Measurements from ENCODE around the gene WASHC4.
A peak's percentile ranks its signal among the peaks of the same experiment; 100 is the strongest.
"Not testable (repeated sequence)": the region's sequence is repeated elsewhere in the genome, so short reads cannot be mapped to it uniquely, and the experiment has no call there.

Gene WASHC4

DNA sequence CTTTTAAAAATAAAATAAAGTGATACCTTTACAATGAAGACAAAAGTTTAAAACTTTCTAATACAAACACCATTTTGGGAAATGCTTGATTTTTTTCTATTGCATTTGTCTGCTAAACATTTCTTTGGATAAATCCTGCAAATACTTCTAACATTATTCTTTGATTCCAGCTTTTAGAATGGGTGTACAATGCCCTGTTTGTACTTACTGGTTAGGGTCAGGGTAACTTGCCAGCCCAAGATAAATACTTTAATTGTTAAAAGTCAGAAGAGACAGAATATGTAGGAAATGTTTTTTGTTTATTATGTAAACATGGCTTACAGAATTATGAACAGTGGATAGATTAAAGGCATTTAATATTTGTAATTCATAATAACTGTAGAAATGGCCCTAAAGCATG lies 60.5 kb downstream of the WASHC4 start:
- Mint-ChIP-seq H3K9me3 (ENCODE audit: low read depth) (no peaks in the 10 kb centered on the region), H3K4me3 (no peak overlapping the region), H3K36me3 (no peaks in the 10 kb centered on the region), H3K27ac (no peak overlapping the region), H3K27me3 (no peaks in the 10 kb centered on the region), H3K4me1 (ENCODE audit: low read depth) (no peaks in the 10 kb centered on the region)

DNA sequence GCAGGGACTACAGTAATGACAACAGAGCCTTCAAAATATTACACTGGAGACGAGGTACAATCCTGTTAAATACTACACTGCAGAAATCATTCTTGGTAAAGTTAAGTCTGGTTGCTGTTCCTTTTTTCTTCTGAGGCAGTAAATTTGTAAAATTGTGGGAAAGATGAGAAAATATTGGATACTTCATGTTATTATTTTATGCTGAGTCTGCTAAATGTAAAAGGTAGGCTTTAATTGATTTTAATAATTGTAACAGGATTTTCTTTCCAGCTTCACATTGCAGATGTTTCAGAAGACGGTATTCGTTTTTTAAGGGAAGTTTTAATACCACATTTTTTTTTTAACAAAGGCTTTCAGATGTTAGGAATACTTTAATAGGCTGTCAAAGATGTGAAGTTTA lies 62.6 kb downstream of the WASHC4 start:
- no peak overlapping the region for H3K4me3 Mint-ChIP-seq
- no peaks in the 10 kb centered on the region for H3K27me3 Mint-ChIP-seq
- H3K36me3 Mint-ChIP-seq = peaks cover 4% of the 10 kb centered on the region
- H3K9me3 Mint-ChIP-seq (ENCODE audit: low read depth) = no peaks in the 10 kb centered on the region
- no peak overlapping the region for H3K27ac Mint-ChIP-seq
- H3K4me1 Mint-ChIP-seq (ENCODE audit: low read depth) = no peaks in the 10 kb centered on the region

DNA sequence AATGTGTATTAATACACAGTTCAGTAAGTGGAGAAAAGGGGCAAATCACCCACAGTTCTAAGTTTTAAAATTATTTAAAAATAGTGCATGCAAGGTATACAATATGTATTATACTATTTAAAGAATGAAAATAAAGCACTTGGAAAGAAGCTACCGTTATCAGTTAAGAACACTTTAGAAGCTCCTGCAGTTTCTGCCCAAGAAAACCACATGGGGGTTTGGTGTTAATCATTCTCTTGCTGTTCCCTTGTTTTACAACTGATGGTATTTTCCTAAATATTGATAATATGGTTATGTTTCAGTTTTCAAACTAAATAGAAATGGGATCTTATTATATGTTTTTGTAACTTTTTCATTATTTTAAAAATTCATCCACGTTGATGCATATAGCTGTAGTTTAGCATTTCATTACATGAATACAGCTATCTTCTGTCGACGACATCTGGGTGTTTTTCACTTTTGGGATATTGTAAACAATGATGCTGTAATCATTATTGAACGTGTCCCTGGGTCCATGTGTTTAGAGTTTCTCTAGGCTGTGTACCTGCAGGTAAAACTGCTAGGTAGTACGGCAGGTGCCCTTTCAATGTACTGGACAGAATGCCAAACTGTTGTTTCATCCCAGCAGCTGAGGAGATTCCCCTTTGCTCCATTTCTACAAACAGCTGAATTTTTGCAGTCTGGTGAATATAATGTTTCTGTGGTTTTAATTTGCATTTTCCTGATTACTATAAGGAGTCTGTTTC lies 64.3 kb downstream of the WASHC4 start:
- Mint-ChIP-seq H3K27ac (peak overlapping the region; percentile 38), H3K4me1 (ENCODE audit: low read depth) (peaks cover 5% of the 10 kb centered on the region), H3K9me3 (ENCODE audit: low read depth) (no peaks in the 10 kb centered on the region), H3K27me3 (no peaks in the 10 kb centered on the region), H3K36me3 (peaks cover 4% of the 10 kb centered on the region), H3K4me3 (no peak overlapping the region)

DNA sequence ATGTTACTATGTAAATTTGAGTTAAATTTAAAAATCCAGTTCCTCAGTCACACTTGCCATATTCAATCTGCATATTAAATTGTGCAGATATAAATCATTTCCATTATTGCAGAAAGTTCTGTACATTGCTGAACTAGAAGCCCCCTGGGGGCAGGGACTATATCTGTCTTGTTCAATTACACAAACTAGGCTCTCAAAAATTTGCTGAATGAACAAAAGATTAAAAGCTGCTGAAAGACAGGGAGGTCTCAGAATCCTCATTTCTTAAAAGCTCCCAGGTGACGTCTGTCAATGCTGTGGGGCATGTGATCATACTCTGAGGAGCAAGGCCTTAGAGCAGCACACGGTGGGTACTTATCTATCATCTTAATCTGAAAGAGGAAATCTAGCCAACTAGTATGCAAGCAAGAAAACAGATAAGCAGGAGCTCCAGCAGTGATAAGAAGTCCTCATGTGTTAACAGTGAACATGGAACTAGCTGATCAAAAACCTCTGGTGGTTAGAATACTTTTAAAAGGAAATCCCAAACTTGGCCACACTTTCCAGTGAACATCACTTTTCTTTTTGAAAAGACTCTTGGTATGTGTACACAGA lies 68.0 kb downstream of the WASHC4 start:
- H3K4me3 Mint-ChIP-seq = no peak overlapping the region
- H3K27me3 Mint-ChIP-seq = no peaks in the 10 kb centered on the region
- H3K36me3 Mint-ChIP-seq = peaks cover 11% of the 10 kb centered on the region
- peak overlapping the region; percentile 50 for H3K27ac Mint-ChIP-seq
- H3K9me3 Mint-ChIP-seq (ENCODE audit: low read depth) = peaks cover 1% of the 10 kb centered on the region
- peaks cover 5% of the 10 kb centered on the region for H3K4me1 Mint-ChIP-seq (ENCODE audit: low read depth)

DNA sequence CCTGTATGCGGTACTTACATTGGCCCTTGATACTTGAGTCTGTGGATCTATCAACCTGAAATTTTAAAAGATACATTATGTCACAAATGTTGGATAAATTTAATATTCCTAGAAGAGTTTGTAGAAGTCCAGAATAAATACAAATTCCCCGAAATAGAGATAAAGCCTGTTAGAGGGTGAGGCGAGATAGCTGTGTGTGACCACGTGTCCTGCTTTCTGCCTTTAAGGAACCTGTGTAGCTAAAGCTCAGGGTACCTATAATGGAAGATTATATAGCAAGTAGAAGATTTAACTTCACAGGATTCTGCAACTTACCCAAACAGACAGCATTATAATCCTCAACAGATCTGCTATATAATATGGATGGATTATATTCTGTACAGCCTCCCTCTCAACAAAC lies 69.7 kb downstream of the WASHC4 start:
- Mint-ChIP-seq H3K27ac (no peak overlapping the region), H3K4me3 (no peak overlapping the region), H3K36me3 (peaks cover 23% of the 10 kb centered on the region), H3K27me3 (no peaks in the 10 kb centered on the region), H3K9me3 (ENCODE audit: low read depth) (peaks cover 7% of the 10 kb centered on the region), H3K4me1 (ENCODE audit: low read depth) (peaks cover 5% of the 10 kb centered on the region)

DNA sequence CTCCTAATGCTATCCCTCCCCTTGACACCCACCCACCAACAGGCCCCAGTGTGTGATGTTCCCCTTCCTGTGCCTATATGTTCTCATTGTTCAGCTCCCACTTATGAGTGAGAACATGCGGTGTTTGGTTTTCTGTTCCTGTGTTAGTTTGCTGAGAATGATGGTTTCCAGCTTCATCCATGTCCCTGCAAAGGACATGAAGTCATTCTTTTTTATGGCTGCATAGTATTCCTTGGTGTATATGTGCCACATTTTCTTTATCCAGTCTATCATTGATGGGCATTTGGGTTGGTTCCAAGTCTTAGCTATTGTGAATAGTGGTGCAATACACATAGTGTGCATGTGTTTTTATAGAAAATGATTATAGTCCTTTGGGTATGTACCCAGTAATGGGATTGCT lies 71.6 kb downstream of the WASHC4 start:
- H3K4me1 Mint-ChIP-seq (ENCODE audit: low read depth); H3K27me3 Mint-ChIP-seq; H3K4me3 Mint-ChIP-seq: not testable (repeated sequence)
- Mint-ChIP-seq H3K36me3 (peaks cover 38% of the 10 kb centered on the region), H3K9me3 (ENCODE audit: low read depth) (peaks cover 11% of the 10 kb centered on the region), H3K27ac (peak overlapping the region; percentile 34)

DNA sequence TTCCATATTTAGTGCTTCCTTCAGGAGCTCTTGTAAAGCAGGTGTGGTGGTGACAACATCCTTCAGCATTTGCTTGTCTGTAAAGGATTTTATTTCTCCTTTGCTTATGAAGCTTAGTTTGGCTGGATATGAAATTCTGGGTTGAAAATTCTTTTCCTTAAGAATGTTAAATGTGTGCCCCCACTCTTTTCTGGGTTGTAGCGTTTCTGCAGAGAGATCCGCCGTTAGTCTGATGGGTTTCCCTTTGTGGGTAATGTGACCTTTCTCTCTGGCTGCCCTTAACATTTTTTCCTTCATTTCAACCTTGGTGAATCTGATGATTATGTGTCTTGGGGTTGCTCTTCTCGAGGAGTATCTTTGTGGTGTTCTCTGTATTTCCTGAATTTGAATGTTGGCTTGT lies 75.9 kb downstream of the WASHC4 start:
- not testable (repeated sequence) for H3K4me1 Mint-ChIP-seq (ENCODE audit: low read depth)

DNA sequence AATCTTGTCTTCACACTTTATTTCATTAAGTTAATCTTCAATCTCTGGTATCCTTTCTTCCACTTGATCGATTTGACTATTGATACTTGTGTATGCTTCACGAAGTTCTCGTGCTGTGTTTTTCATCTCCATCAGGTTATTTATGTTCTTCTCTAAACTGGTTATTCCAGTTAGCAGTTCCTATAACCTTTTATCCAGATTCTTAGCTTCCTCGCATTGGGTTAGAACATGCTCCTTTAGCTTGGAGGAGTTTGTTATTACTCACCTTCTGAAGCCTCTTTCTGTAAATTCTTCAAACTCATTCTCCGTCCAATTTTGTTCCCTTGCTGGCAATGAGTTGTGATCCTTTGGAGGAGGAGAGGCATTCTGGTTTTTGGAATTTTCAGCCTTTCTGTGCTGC lies 76.4 kb downstream of the WASHC4 start:
- not testable (repeated sequence) for H3K4me1 Mint-ChIP-seq (ENCODE audit: low read depth); H3K4me3 Mint-ChIP-seq; H3K27me3 Mint-ChIP-seq; H3K27ac Mint-ChIP-seq
- peaks cover 11% of the 10 kb centered on the region for H3K9me3 Mint-ChIP-seq (ENCODE audit: low read depth)
- H3K36me3 Mint-ChIP-seq = peaks cover 46% of the 10 kb centered on the region

More for the DNA sequence above, 75.9 kb downstream of the WASHC4 start:
- not testable (repeated sequence) for H3K4me3 Mint-ChIP-seq, H3K27ac Mint-ChIP-seq, H3K27me3 Mint-ChIP-seq
- peaks cover 44% of the 10 kb centered on the region for H3K36me3 Mint-ChIP-seq
- peaks cover 11% of the 10 kb centered on the region for H3K9me3 Mint-ChIP-seq (ENCODE audit: low read depth)

DNA sequence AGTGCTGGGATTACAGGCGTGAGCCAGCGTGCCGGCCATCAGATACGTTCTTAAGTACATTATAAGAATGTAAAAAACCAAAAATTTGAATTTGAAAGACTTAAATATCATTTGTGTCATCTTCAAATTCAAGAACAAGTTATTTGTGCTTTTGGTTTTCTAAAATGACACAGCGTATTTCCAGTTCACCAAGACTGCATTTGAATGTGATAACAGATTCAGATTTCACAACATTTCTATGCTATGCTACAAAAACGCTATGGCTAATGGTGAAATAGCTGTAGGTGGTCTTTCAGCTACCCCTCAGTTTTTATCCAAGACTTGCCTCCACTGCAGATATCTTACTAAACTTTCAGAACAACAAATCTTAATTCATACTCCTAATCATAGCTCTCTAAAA lies 81.8 kb downstream of the WASHC4 start:
- H3K4me3 Mint-ChIP-seq = no peak overlapping the region
- peaks cover 23% of the 10 kb centered on the region for H3K36me3 Mint-ChIP-seq
- no peaks in the 10 kb centered on the region for H3K4me1 Mint-ChIP-seq (ENCODE audit: low read depth)
- H3K27ac Mint-ChIP-seq = peak overlapping the region; percentile 1
- no peaks in the 10 kb centered on the region for H3K27me3 Mint-ChIP-seq
- no peaks in the 10 kb centered on the region for H3K9me3 Mint-ChIP-seq (ENCODE audit: low read depth)

DNA sequence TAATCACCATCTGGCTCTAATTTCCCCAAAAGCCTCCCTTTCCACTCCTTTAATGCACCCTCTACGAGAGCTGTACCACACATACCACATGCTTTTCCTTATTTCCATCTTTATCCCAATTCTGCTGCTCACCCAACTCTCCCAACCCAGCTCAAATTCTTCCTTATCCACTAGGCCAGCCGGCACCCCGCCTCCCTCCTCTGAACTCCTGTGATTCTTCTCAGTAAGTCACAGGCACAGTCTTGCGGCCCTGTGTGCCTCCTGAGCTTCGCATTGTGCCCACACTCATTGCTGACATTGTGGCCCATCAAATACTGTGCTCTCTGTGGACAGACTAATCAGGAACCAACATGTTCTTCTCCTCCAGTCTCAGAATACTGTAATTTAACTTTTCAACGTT lies 83.0 kb downstream of the WASHC4 start:
- H3K27me3 Mint-ChIP-seq = no peaks in the 10 kb centered on the region
- H3K4me1 Mint-ChIP-seq (ENCODE audit: low read depth) = no peaks in the 10 kb centered on the region
- H3K4me3 Mint-ChIP-seq = no peak overlapping the region
- peak overlapping the region; percentile 5 for H3K27ac Mint-ChIP-seq
- H3K9me3 Mint-ChIP-seq (ENCODE audit: low read depth) = no peaks in the 10 kb centered on the region
- peaks cover 23% of the 10 kb centered on the region for H3K36me3 Mint-ChIP-seq

DNA sequence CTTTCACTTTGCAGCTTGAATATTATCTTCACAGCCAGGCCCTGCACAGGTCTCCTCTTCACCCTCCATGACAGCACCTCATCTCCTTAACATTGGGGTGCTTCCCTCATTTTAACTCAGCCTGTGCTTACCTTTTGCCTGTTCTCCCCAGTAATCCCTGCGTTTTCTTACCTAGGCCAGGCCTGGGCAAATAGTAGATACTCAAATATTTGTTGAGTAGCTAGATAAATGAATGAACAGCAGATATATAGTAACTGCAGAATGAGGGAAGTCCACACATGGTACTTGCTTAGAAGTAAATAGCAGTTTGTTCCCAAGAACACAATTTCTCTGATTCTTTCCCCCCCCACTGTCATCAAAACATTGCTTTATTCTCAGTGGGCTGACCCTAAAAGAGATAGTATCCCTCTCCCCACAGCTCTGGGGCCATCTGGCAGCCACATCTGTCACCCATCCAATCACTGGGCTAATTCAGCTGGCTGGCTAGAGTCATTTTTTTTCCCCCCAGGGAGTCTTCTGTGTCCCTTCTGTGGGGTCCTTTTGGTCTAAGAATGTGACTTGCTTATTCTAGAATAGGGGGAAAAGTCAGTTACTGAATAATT lies 85.2 kb downstream of the WASHC4 start:
- Mint-ChIP-seq H3K4me3 (no peak overlapping the region), H3K9me3 (ENCODE audit: low read depth) (no peaks in the 10 kb centered on the region), H3K36me3 (peaks cover 16% of the 10 kb centered on the region), H3K27me3 (no peaks in the 10 kb centered on the region), H3K27ac (no peak overlapping the region), H3K4me1 (ENCODE audit: low read depth) (no peaks in the 10 kb centered on the region)

DNA sequence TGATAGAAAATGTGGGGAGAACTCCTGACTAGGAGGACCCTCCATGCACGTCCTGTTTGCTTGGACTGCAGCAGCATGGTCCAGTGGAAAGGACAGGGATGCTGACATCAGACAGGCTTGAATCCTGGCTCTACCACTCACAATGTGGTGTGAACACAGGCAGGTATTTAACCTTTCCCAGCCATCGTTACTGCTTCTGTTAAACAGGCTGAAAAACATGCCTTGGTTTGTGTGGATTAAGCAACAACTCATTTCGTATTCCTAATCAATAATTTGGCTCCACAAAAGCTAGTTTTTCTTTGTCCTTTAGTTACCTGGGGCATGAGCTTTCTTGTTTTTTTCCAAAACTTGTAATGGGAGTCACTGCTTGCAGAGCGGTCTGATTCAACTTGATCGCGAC lies 87.4 kb downstream of the WASHC4 start:
- H3K36me3 Mint-ChIP-seq = peaks cover 8% of the 10 kb centered on the region
- H3K4me3 Mint-ChIP-seq = no peak overlapping the region
- no peaks in the 10 kb centered on the region for H3K4me1 Mint-ChIP-seq (ENCODE audit: low read depth)
- no peaks in the 10 kb centered on the region for H3K9me3 Mint-ChIP-seq (ENCODE audit: low read depth)
- no peak overlapping the region for H3K27ac Mint-ChIP-seq
- no peaks in the 10 kb centered on the region for H3K27me3 Mint-ChIP-seq

DNA sequence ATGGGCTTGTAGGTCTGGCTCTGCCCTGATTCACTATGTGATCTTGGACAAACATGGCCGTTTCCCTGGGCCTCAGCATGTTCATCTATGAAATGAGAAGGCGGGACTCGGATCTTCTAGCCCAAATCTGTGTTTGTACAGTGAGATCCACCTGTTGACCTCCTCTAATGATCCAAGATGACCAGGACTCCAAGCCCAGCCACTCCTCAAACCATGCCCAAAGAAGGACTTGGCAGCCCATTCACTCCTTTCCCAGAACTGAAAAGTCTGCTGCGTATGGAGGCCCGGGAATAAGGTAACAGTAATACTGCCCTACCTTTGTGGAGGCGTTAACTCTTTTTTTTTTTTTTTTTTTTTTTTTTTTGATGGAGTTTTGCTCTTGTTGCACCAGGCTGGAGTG lies 88.6 kb downstream of the WASHC4 start:
- no peak overlapping the region for H3K4me3 Mint-ChIP-seq
- no peaks in the 10 kb centered on the region for H3K9me3 Mint-ChIP-seq (ENCODE audit: low read depth)
- H3K27me3 Mint-ChIP-seq = no peaks in the 10 kb centered on the region
- peaks cover 6% of the 10 kb centered on the region for H3K36me3 Mint-ChIP-seq
- H3K27ac Mint-ChIP-seq = no peak overlapping the region
- H3K4me1 Mint-ChIP-seq (ENCODE audit: low read depth) = no peaks in the 10 kb centered on the region

DNA sequence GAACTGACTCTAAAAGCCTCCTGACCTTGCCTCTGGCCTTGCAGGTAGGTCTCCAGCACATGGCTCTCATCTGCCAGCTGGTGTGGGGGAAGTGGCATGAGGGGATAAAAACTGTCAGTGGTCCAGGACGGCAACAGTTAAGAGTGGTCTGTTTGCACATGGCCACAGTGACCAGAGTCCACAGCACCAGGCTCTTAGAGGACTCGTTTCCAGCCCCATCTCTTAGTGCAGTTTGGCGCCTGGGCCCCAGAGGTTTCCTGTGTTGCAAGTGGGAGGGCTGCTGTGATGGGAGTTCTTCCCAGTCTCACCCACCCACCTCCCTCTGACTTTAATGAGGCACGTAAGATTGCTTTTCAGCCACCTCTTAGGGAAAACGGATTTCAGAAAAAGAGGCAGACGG lies 91.4 kb downstream of the WASHC4 start:
- Mint-ChIP-seq H3K27ac (no peak overlapping the region), H3K27me3 (no peaks in the 10 kb centered on the region), H3K4me1 (ENCODE audit: low read depth) (no peaks in the 10 kb centered on the region), H3K4me3 (no peak overlapping the region), H3K36me3 (peaks cover 7% of the 10 kb centered on the region), H3K9me3 (ENCODE audit: low read depth) (no peaks in the 10 kb centered on the region)

DNA sequence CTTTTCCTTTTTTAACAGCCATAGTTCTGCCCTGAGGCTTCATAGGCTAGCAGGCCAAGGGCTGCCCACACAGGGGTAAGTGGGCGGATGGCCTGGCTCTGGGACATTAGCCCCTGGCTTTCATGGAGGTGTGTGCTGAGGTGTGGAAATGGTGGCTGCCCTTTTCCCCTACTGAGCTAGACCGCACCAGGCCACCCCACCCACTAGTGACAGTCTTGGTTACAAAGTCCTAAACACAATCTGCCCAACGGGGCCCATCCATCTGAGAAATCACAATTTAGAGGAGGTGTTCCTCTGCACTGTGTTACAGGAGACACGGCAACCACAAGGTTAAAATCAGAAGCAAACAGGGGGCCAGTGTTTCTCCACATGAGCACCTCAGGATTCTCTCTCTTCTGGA lies 92.9 kb downstream of the WASHC4 start:
- no peak overlapping the region for H3K4me3 Mint-ChIP-seq
- H3K27me3 Mint-ChIP-seq = no peaks in the 10 kb centered on the region
- no peaks in the 10 kb centered on the region for H3K9me3 Mint-ChIP-seq (ENCODE audit: low read depth)
- H3K27ac Mint-ChIP-seq = no peak overlapping the region
- peaks cover 5% of the 10 kb centered on the region for H3K36me3 Mint-ChIP-seq
- peaks cover 2% of the 10 kb centered on the region for H3K4me1 Mint-ChIP-seq (ENCODE audit: low read depth)

DNA sequence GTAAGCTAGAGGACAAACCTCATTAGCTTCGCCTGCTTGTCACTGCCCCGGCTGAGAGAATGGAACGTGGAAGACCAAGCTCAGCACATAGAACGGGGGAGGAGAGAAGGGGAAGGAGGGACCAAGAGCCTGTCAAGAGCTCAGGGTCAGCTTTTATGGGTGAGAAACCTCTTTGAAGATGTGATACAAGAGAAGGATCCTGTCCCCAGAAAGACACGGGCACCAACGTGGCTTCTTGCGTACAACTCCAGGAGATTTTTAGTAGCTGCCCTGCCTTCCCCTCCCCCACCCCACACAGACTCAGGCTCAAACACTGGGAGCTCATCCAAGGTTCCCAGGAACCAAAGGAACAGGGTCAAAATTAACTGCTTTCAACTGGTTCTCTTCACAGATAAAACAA lies 93.8 kb downstream of the WASHC4 start:
- H3K27ac Mint-ChIP-seq = no peak overlapping the region

More for the DNA sequence above, 93.8 kb downstream of the WASHC4 start:
- peaks cover 2% of the 10 kb centered on the region for H3K4me1 Mint-ChIP-seq (ENCODE audit: low read depth)
- H3K27me3 Mint-ChIP-seq = no peaks in the 10 kb centered on the region
- H3K4me3 Mint-ChIP-seq = no peak overlapping the region
- H3K36me3 Mint-ChIP-seq = peaks cover 3% of the 10 kb centered on the region
- no peaks in the 10 kb centered on the region for H3K9me3 Mint-ChIP-seq (ENCODE audit: low read depth)
